Thymus (tissue), 11 donors: ENCODE data around the gene VAX1. TPM values are rescaled to one million over a fixed set of nuclear protein-coding genes. Genes with fewer than 3 reads are reported as not detected.
A peak's percentile ranks its signal among the peaks of the same experiment; 100 is the strongest.

ENCODE experiments used
- DNase-seq, 9 donors: peaks; one replicate each; pipeline ENCODE4 v3.0.0-alpha.2; 2013; ENCODE audit warnings: low spot score in 9 of 9, low read depth in 6 of 9, missing footprints in 1 of 9
- H3K27ac ChIP-seq, 2 donors: one replicate each; pipeline ENCODE4 v1.5.1; 2013; ENCODE audit warnings: control low read depth in 1 of 2, low read depth in 1 of 2, low read length in 1 of 2, mild to moderate bottlenecking in 1 of 2, moderate library complexity in 1 of 2
- H3K27me3 ChIP-seq, 2 donors: one replicate each; pipeline ENCODE4 v1.5.1; 2013; ENCODE audit warnings: low read length in 1 of 2; ENCODE audit not compliant: control insufficient read depth in 2 of 2, insufficient read depth in 1 of 2
- H3K36me3 ChIP-seq, 2 donors: one replicate each; pipeline ENCODE4 v1.5.1; 2013; ENCODE audit warnings: low read length in 1 of 2, mild to moderate bottlenecking in 1 of 2, moderate library complexity in 1 of 2; ENCODE audit not compliant: control insufficient read depth in 2 of 2, insufficient read depth in 2 of 2
- H3K4me1 ChIP-seq, 2 donors: one replicate each; pipeline ENCODE4 v1.5.1; 2013; ENCODE audit warnings: low read length in 2 of 2; ENCODE audit not compliant: control insufficient read depth in 2 of 2, insufficient read depth in 2 of 2
- H3K4me3 ChIP-seq, 2 donors: one replicate each; pipeline ENCODE4 v1.5.1; 2013; ENCODE audit warnings: low read length in 2 of 2, control low read depth in 1 of 2, mild to moderate bottlenecking in 1 of 2
- H3K9me3 ChIP-seq, 2 donors: one replicate each; pipeline ENCODE4 v1.5.1; 2013; ENCODE audit warnings: low read length in 1 of 2, mild to moderate bottlenecking in 1 of 2; ENCODE audit not compliant: control insufficient read depth in 2 of 2, insufficient read depth in 1 of 2
- WGBS: extraction: QIAGEN DNeasy Blood & Tissue Kit; methylation state at CpG from one replicate; pipeline ENCODE4 v1.1.7; 2013; 5-methylcytosine and 5-hydroxymethylcytosine counted together
- polyA plus RNA-seq: library from polyadenylated mRNA; stranded (reverse); fragments of 200-250 nt; gene quantifications from one replicate; pipeline ENCODE4 v1.2.3, GENCODE V29; 2013
- total RNA-seq: library from RNA; stranded (reverse); fragments of 120-200 nt; gene quantifications from one replicate; pipeline ENCODE4 v1.2.4, GENCODE V29; 2013
- donor health status: healthy.

VAX1 gene
- total and polyA plus RNA-seq, 2 donors, result 0.02 TPM; not detected in 1

DNA sequence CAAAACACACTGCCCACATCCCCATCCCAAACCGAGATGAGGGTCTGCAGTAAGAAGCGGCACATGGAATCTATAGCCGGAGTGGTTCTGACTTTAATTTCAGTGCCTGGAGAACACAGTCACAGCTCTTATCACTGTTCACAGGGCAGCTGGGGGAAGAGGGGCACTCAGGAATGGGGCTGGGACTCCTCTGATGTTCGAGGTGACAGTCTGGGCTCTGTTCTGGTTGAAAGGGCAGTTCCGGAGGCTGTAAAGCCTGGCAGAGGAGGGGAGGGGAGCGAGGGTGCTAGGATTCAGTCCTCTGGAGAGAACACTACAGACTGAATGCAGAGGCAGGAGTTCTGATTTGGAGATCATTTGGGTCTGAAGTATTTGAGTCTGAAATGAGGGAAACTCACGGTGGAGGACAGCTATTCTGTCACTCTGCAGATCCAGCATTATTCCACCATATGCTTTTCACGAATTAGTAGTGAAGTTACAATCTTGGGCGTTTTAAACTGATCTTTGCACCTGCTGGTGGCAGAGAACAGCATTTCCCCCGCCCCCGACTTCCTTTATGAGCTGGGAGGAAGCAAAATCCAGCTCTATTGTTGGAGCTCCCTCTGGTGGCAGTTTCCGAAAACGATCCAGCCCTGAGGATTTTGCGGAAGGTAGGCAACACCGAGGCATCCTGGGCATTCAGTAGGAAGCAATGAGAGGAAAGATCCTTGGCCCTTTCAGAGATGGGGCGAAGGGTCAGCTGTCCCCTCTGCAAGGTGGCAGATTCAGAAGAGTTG is 36.6 kb upstream of the VAX1 start:
- H3K27ac ChIP-seq, result no peak overlapping the region
- 9% methylated on average over 16 of the region's 16 CpGs for WGBS
- H3K27me3 ChIP-seq, result peaks cover 22 to 69% of the 10 kb centered on the region in 2 donors
- peaks cover 6 to 19% of the 10 kb centered on the region in 2 donors for H3K4me1 ChIP-seq
- peak overlapping the region; percentile 23 to 29 for H3K4me3 ChIP-seq
- no peaks in the 10 kb centered on the region for H3K36me3 ChIP-seq
- no peaks in the 10 kb centered on the region for H3K9me3 ChIP-seq
- peak; percentile 74 to 94 (median 85) for DNase-seq

- Histone ChIP-seq H3K9me3 (peaks cover 0 to 6% of the 10 kb centered on the region in 2 donors), H3K27ac (no peak overlapping the region), H3K36me3 (no peaks in the 10 kb centered on the region), H3K27me3 (peaks cover 57 to 96% of the 10 kb centered on the region in 2 donors), H3K4me3 (no peak overlapping the region), H3K4me1 (peaks cover 6 to 22% of the 10 kb centered on the region in 2 donors)
- WGBS, result 17% methylated on average over 6 of the region's 6 CpGs
- no peak for DNase-seq
Observed at GRCh38 chr10:117170244-117170643, 32.2 kb upstream of the VAX1 start.

DNA sequence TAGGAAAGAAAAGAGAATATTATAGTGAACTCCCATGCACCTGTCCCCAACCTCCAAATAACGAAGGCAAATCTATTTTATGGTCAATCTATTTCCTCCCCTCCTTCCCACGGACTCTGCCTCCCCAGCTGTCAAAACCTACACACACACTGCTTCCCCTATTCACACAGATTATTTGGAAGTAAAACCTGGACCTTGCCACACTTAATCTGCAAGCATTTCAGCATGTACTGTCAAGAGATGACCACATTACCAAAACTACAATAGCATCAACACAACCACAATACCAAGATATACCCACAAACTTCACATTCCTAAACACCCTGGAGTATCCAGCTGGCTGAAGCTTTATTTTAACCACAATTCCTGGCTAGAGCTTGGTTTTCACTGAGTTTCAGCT is 31.4 kb upstream of the VAX1 start:
- Histone ChIP-seq H3K9me3 (peaks cover 0 to 6% of the 10 kb centered on the region in 2 donors), H3K4me1 (peaks cover 4 to 15% of the 10 kb centered on the region in 2 donors), H3K27me3 (peaks cover 62 to 98% of the 10 kb centered on the region in 2 donors), H3K27ac (no peak overlapping the region), H3K4me3 (no peak overlapping the region), H3K36me3 (no peaks in the 10 kb centered on the region)
- 6% methylated on average over 2 of the region's 2 CpGs for WGBS
- DNase-seq, result no peak

GRCh38 chr10:117168729-117169128 is 30.7 kb upstream of the VAX1 start:
- Histone ChIP-seq H3K27me3 (peaks cover 69 to 98% of the 10 kb centered on the region in 2 donors), H3K27ac (no peak overlapping the region), H3K36me3 (no peaks in the 10 kb centered on the region), H3K4me3 (no peak overlapping the region), H3K9me3 (peaks cover 0 to 6% of the 10 kb centered on the region in 2 donors), H3K4me1 (peaks cover 0 to 9% of the 10 kb centered on the region in 2 donors)
- DNase-seq, result no peak
- WGBS, result 7% methylated on average over 25 of the region's 25 CpGs

- peak in 5 of 9 donors; percentile 25 to 64 (median 47) for DNase-seq
- H3K36me3 ChIP-seq, result no peaks in the 10 kb centered on the region
- no peak overlapping the region for H3K27ac ChIP-seq
- H3K4me1 ChIP-seq, result peaks cover 0 to 9% of the 10 kb centered on the region in 2 donors
- peak overlapping the region in 1 of 2 donors; percentile 26 for H3K4me3 ChIP-seq
- peaks cover 0 to 6% of the 10 kb centered on the region in 2 donors for H3K9me3 ChIP-seq
- peaks cover 75 to 98% of the 10 kb centered on the region in 2 donors for H3K27me3 ChIP-seq
- WGBS, result 5% methylated on average over 75 of the region's 75 CpGs
Observed at GRCh38 chr10:117167789-117168674, 30.0 kb upstream of the VAX1 start.

GRCh38 chr10:117167346-117167788 is 29.3 kb upstream of the VAX1 start:
- H3K27ac ChIP-seq, result no peak overlapping the region
- H3K27me3 ChIP-seq, result peaks cover 79 to 98% of the 10 kb centered on the region in 2 donors
- WGBS, result 15% methylated on average over 21 of the region's 21 CpGs
- H3K36me3 ChIP-seq, result no peaks in the 10 kb centered on the region
- H3K4me1 ChIP-seq, result peaks cover 0 to 9% of the 10 kb centered on the region in 2 donors
- H3K9me3 ChIP-seq, result peaks cover 0 to 6% of the 10 kb centered on the region in 2 donors
- H3K4me3 ChIP-seq, result no peak overlapping the region
- DNase-seq, result no peak

DNA sequence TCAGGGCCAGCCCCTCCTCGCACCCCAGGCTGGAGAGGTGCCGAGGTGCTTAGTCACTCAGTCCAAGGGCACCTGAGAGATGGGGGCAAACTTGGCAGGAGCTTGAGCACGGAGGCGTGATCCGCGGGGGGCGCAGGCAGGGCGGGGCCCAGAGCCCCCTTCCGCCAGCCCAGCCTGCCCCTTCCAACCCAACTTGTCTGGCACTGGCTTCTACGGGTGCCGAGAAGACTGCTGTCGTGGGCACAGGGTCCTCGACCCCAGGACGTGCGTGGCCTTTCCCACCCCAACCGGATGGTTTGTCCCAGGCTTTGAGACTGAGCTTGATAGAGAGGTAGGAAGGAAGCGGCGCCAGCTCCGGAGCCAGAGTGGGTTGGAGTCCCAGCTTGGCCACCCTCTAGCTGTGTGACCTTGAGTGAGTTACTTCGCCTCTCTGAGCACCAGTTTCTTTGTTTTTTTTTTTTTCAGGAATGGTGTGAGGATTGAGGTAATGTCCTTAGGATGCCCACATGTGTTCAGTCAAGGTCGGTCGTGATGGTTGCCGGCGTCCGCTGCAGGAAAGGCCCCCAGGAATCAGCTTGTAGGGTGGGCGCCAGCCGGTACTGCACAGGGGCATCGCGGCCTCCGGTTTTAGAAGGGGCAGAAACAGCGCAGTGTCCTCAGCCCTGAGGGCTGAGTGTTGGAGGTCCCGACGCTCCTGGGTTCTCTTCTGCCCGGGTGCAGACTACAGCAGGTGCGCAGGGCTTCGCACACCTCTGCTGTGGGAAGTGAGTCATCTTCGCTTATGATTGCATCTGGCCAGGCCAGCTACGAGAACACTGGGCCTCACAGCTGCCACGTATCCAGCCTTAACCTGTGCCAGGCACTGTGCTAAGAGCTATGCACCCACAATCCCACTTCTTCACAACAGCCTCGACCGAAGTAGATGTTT is 28.6 kb upstream of the VAX1 start:
- peaks cover 0 to 6% of the 10 kb centered on the region in 2 donors for H3K9me3 ChIP-seq
- peaks cover 82 to 99% of the 10 kb centered on the region in 2 donors for H3K27me3 ChIP-seq
- DNase-seq, result no peak
- WGBS, result 14% methylated on average over 41 of the region's 41 CpGs
- H3K36me3 ChIP-seq, result no peaks in the 10 kb centered on the region
- H3K4me3 ChIP-seq, result no peak overlapping the region
- peaks cover 0 to 9% of the 10 kb centered on the region in 2 donors for H3K4me1 ChIP-seq
- H3K27ac ChIP-seq, result no peak overlapping the region
